ENCODE data around the gene CCDC141.

- TF ChIP-seq, protein P1, sequence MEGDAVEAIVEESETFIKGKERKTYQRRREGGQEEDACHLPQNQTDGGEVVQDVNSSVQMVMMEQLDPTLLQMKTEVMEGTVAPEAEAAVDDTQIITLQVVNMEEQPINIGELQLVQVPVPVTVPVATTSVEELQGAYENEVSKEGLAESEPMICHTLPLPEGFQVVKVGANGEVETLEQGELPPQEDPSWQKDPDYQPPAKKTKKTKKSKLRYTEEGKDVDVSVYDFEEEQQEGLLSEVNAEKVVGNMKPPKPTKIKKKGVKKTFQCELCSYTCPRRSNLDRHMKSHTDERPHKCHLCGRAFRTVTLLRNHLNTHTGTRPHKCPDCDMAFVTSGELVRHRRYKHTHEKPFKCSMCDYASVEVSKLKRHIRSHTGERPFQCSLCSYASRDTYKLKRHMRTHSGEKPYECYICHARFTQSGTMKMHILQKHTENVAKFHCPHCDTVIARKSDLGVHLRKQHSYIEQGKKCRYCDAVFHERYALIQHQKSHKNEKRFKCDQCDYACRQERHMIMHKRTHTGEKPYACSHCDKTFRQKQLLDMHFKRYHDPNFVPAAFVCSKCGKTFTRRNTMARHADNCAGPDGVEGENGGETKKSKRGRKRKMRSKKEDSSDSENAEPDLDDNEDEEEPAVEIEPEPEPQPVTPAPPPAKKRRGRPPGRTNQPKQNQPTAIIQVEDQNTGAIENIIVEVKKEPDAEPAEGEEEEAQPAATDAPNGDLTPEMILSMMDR (IDR thresholded peaks at IDR 0.05; ENCODE audit: extremely low read depth in 1 of 2, insufficient read depth in 1 of 2, low read depth in 1 of 2, low read length in 2 of 2), result no peak
- TF ChIP-seq POLR2A (IDR thresholded peaks at IDR 0.05; ENCODE audit: low read depth, low read length), result no peak
- TF ChIP-seq POLR2AphosphoS5 (IDR thresholded peaks at IDR 0.05; ENCODE audit: insufficient read depth, low read depth, low read length), result peak; percentile 52
- TF ChIP-seq GATA2 (IDR thresholded peaks at IDR 0.05; ENCODE audit: insufficient read depth, insufficient read length, low read depth, low read length), result peak; percentile 30
- TF ChIP-seq JUN (IDR thresholded peaks at IDR 0.05; ENCODE audit: borderline replicate concordance, insufficient read depth, insufficient read length, low read depth), result peak; percentile 80
- no peak for TF ChIP-seq MYC (IDR thresholded peaks at IDR 0.05; ENCODE audit: low read depth, low read length)
These were observed 179.2 kb downstream of the CCDC141 start for GRCh38 chr2:178870703-178871102.

Data from endothelial cell of umbilical vein (primary cell).